Stomach (tissue), 9 donors: ENCODE results near the gene CENPP. TPM values are rescaled to one million over a fixed set of nuclear protein-coding genes. Genes with fewer than 3 reads are reported as not detected.

Experiments used
- DNase-seq, 2 donors: peaks; one replicate each; pipeline versions ENCODE4 v3.0.0 to v3.0.0-alpha.2; 2013 to 2019
- H3K27ac ChIP-seq, 5 donors: fragments of 200-600 bp in 4 of 5; sonication (generic) in 4 of 5; one replicate each; pipeline ENCODE4 v1.5.1; 2013 to 2019; ENCODE audit warnings: mild to moderate bottlenecking in 1 of 5, moderate library complexity in 1 of 5
- H3K27me3 ChIP-seq, 3 donors: fragments of 200-600 bp; sonication (generic); one replicate each; pipeline ENCODE4 v1.5.1; 2017 to 2019; ENCODE audit warnings: mixed run types in 1 of 3
- H3K36me3 ChIP-seq, 4 donors: fragments of 200-600 bp; sonication (generic); 1 replicate in 3 of 4; 2 replicates in 1 of 4; pipeline ENCODE4 v1.5.1; 2016 to 2019
- H3K4me1 ChIP-seq, 4 donors: fragments of 200-600 bp; sonication (generic); one replicate each; pipeline ENCODE4 v1.5.1; 2016 to 2019
- H3K4me3 ChIP-seq, 4 donors: fragments of 200-600 bp; sonication (generic) in 3 of 4; one replicate each; pipeline ENCODE4 v1.5.1; 2016 to 2019; ENCODE audit warnings: mild to moderate bottlenecking in 1 of 4
- H3K9me3 ChIP-seq, 4 donors: fragments of 200-600 bp; sonication (generic); one replicate each; pipeline ENCODE4 v1.5.1; 2016 to 2019
- CTCF ChIP-seq, 7 experiments: fragments of 450-650 bp in 4 of 7; fragments of 200-600 bp in 3 of 7; sonication (generic) in 3 of 7; IDR thresholded peaks; one replicate each; pipeline ENCODE4 v1.5.1; 2016 to 2019; ENCODE audit warnings: antibody characterized with exemption in 7 of 7, control low read depth in 2 of 7, mild to moderate bottlenecking in 1 of 7
- EP300 ChIP-seq: sonication (generic); formaldehyde crosslinking; IDR thresholded peaks from one replicate; pipeline ENCODE4 v1.6.1; 2017; ENCODE audit warnings: antibody characterized with exemption
- POLR2A ChIP-seq, 4 donors: fragments of 450-650 bp; IDR thresholded peaks; one replicate each; pipeline ENCODE4 v1.6.1; 2016; ENCODE audit warnings: antibody characterized with exemption in 4 of 4, control low read depth in 2 of 4, mild to moderate bottlenecking in 1 of 4, moderate library complexity in 1 of 4
- POLR2AphosphoS5 ChIP-seq, 3 donors: sonication (generic); formaldehyde crosslinking; IDR thresholded peaks; one replicate each; pipeline ENCODE4 v1.6.1; 2016; ENCODE audit warnings: antibody characterized with exemption in 3 of 3
- WGBS, 5 donors: extraction: QIAGEN DNeasy Blood & Tissue Kit in 3 of 5; methylation state at CpG; one replicate each; pipeline versions ENCODE4 v1.1.5 to v1.1.7; 2013 to 2018; 5-methylcytosine and 5-hydroxymethylcytosine counted together
- intact Hi-C: fragments of 100-400 bp; cut with DNase I; formaldehyde crosslinking; loops from one replicate; pipeline ENCODE4 v1.15.1; 2023; ENCODE audit warnings: low total_unique reads
- polyA plus RNA-seq, 3 donors: library from polyadenylated mRNA; stranded (reverse); fragments of 200-250 nt; gene quantifications; one replicate each; pipeline ENCODE4 v1.2.3, GENCODE V29; 2013
- total RNA-seq, 5 donors: library from RNA; depleted of rRNA; stranded (reverse); fragments of >200 nt; gene quantifications; one replicate each; pipeline versions ENCODE4 v1.1.0 to v1.2.3, GENCODE V29; 2014 to 2016
- donor health status: healthy with polysubstance abuse.
- donor health status: Bipolar disorder and iron deficiency.
- donor health status: healthy.

CENPP gene
- total and polyA plus RNA-seq, 8 donors, result 1.3 to 37.9 (median 3.2) TPM

- H3K36me3 ChIP-seq, result peaks cover 4 to 52% (median 42%) of the 10 kb centered on the region in 4 donors
- TF ChIP-seq POLR2AphosphoS5 (IDR thresholded peaks at IDR 0.05), result no peak
- no peak for TF ChIP-seq EP300
- no peak for TF ChIP-seq POLR2A (IDR thresholded peaks at IDR 0.05)
- TF ChIP-seq CTCF (IDR thresholded peaks at IDR 0.05), result no peak
Observed at GRCh38 chr9:92660266-92660665, 334.5 kb downstream of the CENPP start.

GRCh38 chr9:92661127-92661526, 335.4 kb downstream of the CENPP start:
- peaks cover 0 to 16% (median 8%) of the 10 kb centered on the region in 4 donors for H3K4me1 ChIP-seq
- no peak overlapping the region for H3K27ac ChIP-seq
- H3K4me3 ChIP-seq, result no peak overlapping the region
- intact Hi-C loops, result no loop called here
- peaks cover 4 to 47% (median 34%) of the 10 kb centered on the region in 4 donors for H3K36me3 ChIP-seq
- WGBS, 5 donors, result 75 to 89% (median 84%) methylated on average over 5 of the region's 5 CpGs
- H3K27me3 ChIP-seq, result no peaks in the 10 kb centered on the region
- no peak for DNase-seq
- no peaks in the 10 kb centered on the region for H3K9me3 ChIP-seq
- TF ChIP-seq POLR2A (IDR thresholded peaks at IDR 0.05) (no peak), EP300 (no peak), POLR2AphosphoS5 (IDR thresholded peaks at IDR 0.05) (no peak), CTCF (IDR thresholded peaks at IDR 0.05) (no peak)

More at GRCh38 chr9:92660266-92660665, 334.5 kb downstream of the CENPP start:
- WGBS, 5 donors, result 80 to 92% (median 85%) methylated on average over 4 of the region's 4 CpGs
- H3K27me3 ChIP-seq, result no peaks in the 10 kb centered on the region
- no peak overlapping the region for H3K4me3 ChIP-seq
- intact Hi-C loops, result no loop called here
- H3K4me1 ChIP-seq, result peaks cover 0 to 11% (median 5%) of the 10 kb centered on the region in 4 donors
- DNase-seq, result no peak
- no peaks in the 10 kb centered on the region for H3K9me3 ChIP-seq
- no peak overlapping the region for H3K27ac ChIP-seq

DNA sequence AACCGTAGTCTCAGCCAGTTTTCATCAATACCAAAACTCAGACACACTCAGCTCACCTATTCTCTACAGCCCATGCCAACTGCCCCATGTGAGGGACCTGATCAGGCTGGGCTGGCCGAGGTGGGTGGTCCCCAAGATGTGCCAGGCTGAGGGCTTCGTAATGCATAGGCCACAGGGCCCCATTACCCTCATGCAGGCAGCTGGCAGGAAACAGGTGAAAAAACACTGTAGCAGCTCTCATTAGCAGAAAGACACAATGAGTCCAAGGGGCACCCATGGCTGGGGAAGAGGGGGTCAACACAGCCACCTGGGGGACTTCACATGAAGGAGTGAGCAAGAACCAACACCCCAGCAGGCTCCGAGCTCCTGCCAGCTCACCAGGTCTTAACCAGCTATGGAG, 336.0 kb downstream of the CENPP start:
- Histone ChIP-seq H3K4me3 (no peak overlapping the region), H3K27ac (no peak overlapping the region), H3K27me3 (no peaks in the 10 kb centered on the region), H3K4me1 (peaks cover 0 to 22% (median 11%) of the 10 kb centered on the region in 4 donors), H3K9me3 (no peaks in the 10 kb centered on the region), H3K36me3 (peaks cover 4 to 46% (median 33%) of the 10 kb centered on the region in 4 donors)
- no peak for DNase-seq
- intact Hi-C loops, result no loop called here
- TF ChIP-seq POLR2AphosphoS5 (IDR thresholded peaks at IDR 0.05) (no peak), CTCF (IDR thresholded peaks at IDR 0.05) (no peak), EP300 (no peak), POLR2A (IDR thresholded peaks at IDR 0.05) (no peak)
- 93 to 95% (median 94%) methylated on average over 4 of the region's 4 CpGs for WGBS, 5 donors

DNA sequence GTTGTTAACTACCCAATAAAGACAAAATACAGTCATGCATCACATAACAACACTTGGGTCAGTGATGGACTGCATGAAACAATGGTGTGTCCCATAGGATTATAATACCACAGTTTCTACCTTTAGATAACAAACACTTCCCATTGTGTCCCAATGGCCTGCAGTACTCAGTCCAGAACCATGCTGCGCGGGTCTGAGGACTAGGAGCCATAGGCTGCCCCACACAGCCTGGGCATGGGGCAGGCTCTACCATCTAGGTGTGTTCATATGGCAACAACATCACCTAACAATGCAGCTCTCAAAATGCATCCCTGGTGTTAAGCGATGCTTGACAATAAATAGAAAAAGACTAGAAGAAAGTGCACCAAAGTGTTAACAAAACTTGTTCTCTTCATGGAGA, 337.4 kb downstream of the CENPP start:
- H3K4me1 ChIP-seq, result peaks cover 0 to 36% (median 21%) of the 10 kb centered on the region in 4 donors
- H3K36me3 ChIP-seq, result peaks cover 2 to 41% (median 24%) of the 10 kb centered on the region in 4 donors
- TF ChIP-seq POLR2AphosphoS5 (IDR thresholded peaks at IDR 0.05), result no peak
- H3K27me3 ChIP-seq, result no peaks in the 10 kb centered on the region
- 90 to 97% (median 96%) methylated on average over 3 of the region's 3 CpGs for WGBS, 5 donors
- no peak for DNase-seq
- H3K9me3 ChIP-seq, result no peaks in the 10 kb centered on the region
- H3K4me3 ChIP-seq, result no peak overlapping the region
- intact Hi-C loops, result no loop called here
- H3K27ac ChIP-seq, result no peak overlapping the region

DNA sequence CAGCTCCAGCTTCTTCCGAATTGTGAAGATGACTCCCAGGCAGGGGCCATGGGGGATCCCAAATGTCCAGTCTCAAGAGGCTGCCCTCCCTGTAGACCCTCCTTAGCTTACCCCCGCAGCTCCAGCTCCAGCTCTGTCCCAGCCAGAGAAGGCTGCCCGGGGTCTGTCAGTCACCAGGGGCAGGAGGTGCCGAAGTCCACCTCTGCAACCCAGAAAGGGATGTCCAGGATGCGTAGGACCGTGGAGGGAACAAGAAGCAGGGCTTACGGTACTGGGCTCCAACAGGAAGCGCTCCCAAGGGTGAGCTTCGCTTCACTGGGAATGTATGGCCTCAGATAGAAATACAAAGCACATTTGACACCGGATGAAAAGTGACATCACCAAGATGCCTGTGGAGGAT, 338.2 kb downstream of the CENPP start:
- Histone ChIP-seq H3K27ac (no peak overlapping the region), H3K27me3 (no peaks in the 10 kb centered on the region), H3K4me3 (no peak overlapping the region), H3K9me3 (no peaks in the 10 kb centered on the region), H3K36me3 (peaks cover 0 to 35% (median 21%) of the 10 kb centered on the region in 4 donors), H3K4me1 (peaks cover 4 to 44% (median 29%) of the 10 kb centered on the region in 4 donors)
- intact Hi-C loops, result no loop called here
- no peak for TF ChIP-seq CTCF (IDR thresholded peaks at IDR 0.05)
- DNase-seq, result no peak
- WGBS, 5 donors, result 89 to 94% (median 91%) methylated on average over 10 of the region's 10 CpGs
